H1 (cell line): Measurements from ENCODE around the gene RAB29. TPM values are rescaled to one million over a fixed set of nuclear protein-coding genes. Genes with fewer than 3 reads are reported as not detected.

Source experiments
- CTCF ChIA-PET: fragments of 300-600 bp; sonication (Branson Sonifier 250); formaldehyde crosslinking; loops from one replicate; lab custom pipeline; 2021; ENCODE audit not compliant: partially characterized antibody; lab: Charles Lee
- POLR2A ChIA-PET: fragments of 300-600 bp; sonication (Branson Sonifier 250); formaldehyde crosslinking; loops from one replicate; lab custom pipeline; 2021; ENCODE audit warnings: inconsistent platforms; ENCODE audit not compliant: partially characterized antibody; lab: Charles Lee
- DNase-seq, 2 experiments: peaks; one replicate each; pipeline versions ENCODE4 v3.0.0 to v3.0.0-alpha.2; 2010 to 2022; ENCODE audit warnings: low spot score in 2 of 2, low read depth in 1 of 2, mixed read lengths in 1 of 2
- FAIRE-seq: peaks from 2 replicates; lab custom pipeline; 2011; peaks lifted over from hg19 to GRCh38; lab: Jason Lieb, UNC
- H2AFZ ChIP-seq: 2 replicates; pipeline ENCODE4 v1.8.1; 2012; ENCODE audit warnings: low read length, inconsistent platforms
- H2AK5ac ChIP-seq: 2 replicates; pipeline ENCODE4 v1.6.1; 2013; ENCODE audit warnings: low read depth, low read length
- H2BK120ac ChIP-seq: replicated peaks from 2 replicates; pipeline ENCODE3; 2013; ENCODE audit warnings: low read depth, low read length, inconsistent platforms
- H2BK12ac ChIP-seq: 2 replicates; pipeline ENCODE4 v1.6.1; 2013; ENCODE audit warnings: low read depth, low read length
- H2BK15ac ChIP-seq: 2 replicates; pipeline ENCODE4 v1.6.1; 2013; ENCODE audit warnings: low read length
- H2BK20ac ChIP-seq: 2 replicates; pipeline ENCODE4 v1.6.1; 2013; ENCODE audit warnings: low read length
- H2BK5ac ChIP-seq: 2 replicates; pipeline ENCODE4 v1.6.1; 2013; ENCODE audit warnings: low read depth, low read length
- H3K14ac ChIP-seq: 2 replicates; pipeline ENCODE4 v1.6.1; 2013; ENCODE audit warnings: inconsistent platforms; ENCODE audit not compliant: insufficient read length
- H3K18ac ChIP-seq: 2 replicates; pipeline ENCODE4 v1.6.1; 2013; ENCODE audit warnings: low read length; ENCODE audit errors: extremely low read depth
- H3K23ac ChIP-seq: 2 replicates; pipeline ENCODE4 v1.6.1; 2013; ENCODE audit warnings: inconsistent platforms; ENCODE audit not compliant: insufficient read length
- H3K23me2 ChIP-seq: 2 replicates; pipeline ENCODE4 v1.6.1; 2013; ENCODE audit warnings: low read depth, low read length
- H3K27ac ChIP-seq: 2 replicates; pipeline ENCODE4 v1.6.1; 2011; ENCODE audit warnings: low read depth, low read length, inconsistent platforms
- H3K27me3 ChIP-seq, 4 experiments: replicated peaks in 1 of 4; 1 replicate in 1 of 4; 2 replicates in 3 of 4; pipeline versions ENCODE4 v1.6.1 to v1.8.1; 2011 to 2013; ENCODE audit warnings: low read length in 3 of 4, mild to moderate bottlenecking in 3 of 4, inconsistent platforms in 2 of 4, mixed read lengths in 2 of 4, moderate library complexity in 1 of 4; ENCODE audit not compliant: control insufficient read depth in 3 of 4, insufficient read depth in 3 of 4; ENCODE audit errors: extremely low read depth in 1 of 4
- H3K36me3 ChIP-seq, 4 experiments: 2 replicates each; pipeline versions ENCODE4 v1.6.1 to v1.8.1; 2011 to 2013; ENCODE audit warnings: mild to moderate bottlenecking in 4 of 4, low read length in 3 of 4, moderate library complexity in 2 of 4, control low read depth in 1 of 4, inconsistent platforms in 1 of 4; ENCODE audit not compliant: insufficient read depth in 4 of 4, control insufficient read depth in 2 of 4
- H3K4ac ChIP-seq: replicated peaks from 2 replicates; pipeline ENCODE3; 2013; ENCODE audit warnings: low read length, low read depth, mixed read lengths, inconsistent platforms; ENCODE audit not compliant: insufficient read length
- H3K4me1 ChIP-seq, 4 experiments: replicated peaks in 1 of 4; 1 replicate in 1 of 4; 2 replicates in 3 of 4; pipeline versions ENCODE4 v1.6.1 to v1.8.1; 2011 to 2013; ENCODE audit warnings: low read length in 3 of 4, inconsistent platforms in 2 of 4, mixed read lengths in 1 of 4; ENCODE audit not compliant: insufficient read depth in 4 of 4, control insufficient read depth in 3 of 4
- H3K4me2 ChIP-seq, 2 experiments: 2 replicates each; pipeline versions ENCODE4 v1.6.1 to v1.8.1; 2011 to 2013; ENCODE audit warnings: low read depth in 2 of 2, low read length in 2 of 2, control low read depth in 1 of 2, inconsistent platforms in 1 of 2, mild to moderate bottlenecking in 1 of 2; ENCODE audit not compliant: insufficient read depth in 1 of 2
- H3K4me3 ChIP-seq, 4 experiments: fragments of 200-600, 300-600 bp in 1 of 4; sonication (generic), shearing (Covaris generic), sonication (Bioruptor Twin) in 1 of 4; 2 replicates each; pipeline versions ENCODE4 v1.5.1 to v1.8.1; 2011 to 2016; ENCODE audit warnings: low read length in 4 of 4, low read depth in 3 of 4, control low read depth in 2 of 4, inconsistent platforms in 2 of 4, mild to moderate bottlenecking in 2 of 4, mixed read lengths in 1 of 4, moderate library complexity in 1 of 4; ENCODE audit not compliant: insufficient read depth in 2 of 4; ENCODE audit errors: extremely low read depth in 1 of 4
- H3K56ac ChIP-seq: replicated peaks from 2 replicates; pipeline ENCODE3; 2013; ENCODE audit warnings: low read depth, mild to moderate bottlenecking, mixed read lengths, low read length, inconsistent platforms; ENCODE audit not compliant: insufficient read length
- H3K79me1 ChIP-seq: 2 replicates; pipeline ENCODE4 v1.6.1; 2013; ENCODE audit warnings: low read depth, low read length, control low read depth
- H3K79me2 ChIP-seq, 2 experiments: 2 replicates each; pipeline versions ENCODE4 v1.6.1 to v1.8.1; 2012 to 2013; ENCODE audit warnings: low read length in 2 of 2, mild to moderate bottlenecking in 2 of 2, inconsistent platforms in 1 of 2; ENCODE audit not compliant: insufficient read depth in 2 of 2, control insufficient read depth in 1 of 2
- H3K9ac ChIP-seq, 4 experiments: replicated peaks in 1 of 4; 1 replicate in 1 of 4; 2 replicates in 3 of 4; pipeline versions ENCODE4 v1.6.1 to v1.8.1; 2011 to 2013; ENCODE audit warnings: low read depth in 3 of 4, low read length in 3 of 4, control low read depth in 2 of 4, mild to moderate bottlenecking in 2 of 4, moderate library complexity in 2 of 4, inconsistent platforms in 1 of 4; ENCODE audit errors: extremely low read depth in 1 of 4
- H3K9me3 ChIP-seq, 2 experiments: 2 replicates each; pipeline versions ENCODE4 v1.6.1 to v1.8.1; 2012 to 2013; ENCODE audit warnings: mild to moderate bottlenecking in 2 of 2, moderate library complexity in 2 of 2, control low read depth in 1 of 2, inconsistent platforms in 1 of 2, low read depth in 1 of 2, low read length in 1 of 2, mixed read lengths in 1 of 2; ENCODE audit not compliant: insufficient read depth in 2 of 2
- H4K20me1 ChIP-seq, 2 experiments: replicated peaks in 1 of 2; 2 replicates each; pipeline versions ENCODE3 to v1.8.1; 2011 to 2013; ENCODE audit warnings: inconsistent platforms in 2 of 2, low read length in 2 of 2, mild to moderate bottlenecking in 1 of 2; ENCODE audit not compliant: insufficient read depth in 2 of 2, control insufficient read depth in 1 of 2
- H4K5ac ChIP-seq: 2 replicates; pipeline ENCODE4 v1.6.1; 2013; ENCODE audit warnings: low read length, low read depth, mixed read lengths, inconsistent platforms; ENCODE audit not compliant: insufficient read length
- H4K8ac ChIP-seq: 2 replicates; pipeline ENCODE4 v1.8.0; 2013; ENCODE audit warnings: mild to moderate bottlenecking, moderate library complexity, low read length, inconsistent platforms; ENCODE audit not compliant: insufficient read depth; ENCODE audit errors: extremely low read depth
- H4K91ac ChIP-seq: replicated peaks from 2 replicates; pipeline ENCODE3; 2013; ENCODE audit warnings: low read length, mixed read lengths, inconsistent platforms; ENCODE audit not compliant: insufficient read length
- ASH2L ChIP-seq: fragments of 200-600, 300-600 bp; sonication (generic); IDR thresholded peaks from one replicate; pipeline ENCODE4 v1.7.1; 2017; ENCODE audit warnings: low read length
- JUN ChIP-seq: IDR thresholded peaks from 2 replicates; pipeline ENCODE4 v1.6.1; 2011; ENCODE audit warnings: low read depth, mild to moderate bottlenecking, improper control_type of control experiment, low read length
- PHF8 ChIP-seq: fragments of 200-600 bp; sonication (generic); conservative IDR thresholded peaks from 2 replicates; pipeline ENCODE4 v1.7.1; 2012; ENCODE audit warnings: low read depth, mild to moderate bottlenecking, inconsistent platforms, low read length, moderate library complexity
- POLR2A ChIP-seq, 2 experiments: IDR thresholded peaks; 1 replicate in 1 of 2; 2 replicates in 1 of 2; pipeline ENCODE4 v1.6.1; 2011; ENCODE audit warnings: low read depth in 2 of 2, low read length in 2 of 2, mild to moderate bottlenecking in 2 of 2; ENCODE audit errors: control extremely low read depth in 1 of 2
- POU5F1 ChIP-seq: IDR thresholded peaks from 2 replicates; pipeline ENCODE4 v1.6.1; 2011; ENCODE audit warnings: low read depth, mild to moderate bottlenecking, low read length, moderate library complexity
- RFX5 ChIP-seq: IDR thresholded peaks from 2 replicates; pipeline ENCODE4 v1.6.1; 2011; ENCODE audit warnings: low read depth, low read length, improper control_type of control experiment, borderline replicate concordance
- SIN3A ChIP-seq, 2 experiments: IDR thresholded peaks in 1 of 2; conservative IDR thresholded peaks in 1 of 2; 2 replicates each; pipeline ENCODE4 v1.6.1; 2011 to 2012; ENCODE audit warnings: low read length in 2 of 2, improper control_type of control experiment in 1 of 2, low read depth in 1 of 2, mild to moderate bottlenecking in 1 of 2
- SRF ChIP-seq: IDR thresholded peaks from 2 replicates; pipeline ENCODE4 v1.6.1; 2011; ENCODE audit warnings: mild to moderate bottlenecking, low read depth, low read length, moderate library complexity
- TEAD4 ChIP-seq: IDR thresholded peaks from 2 replicates; pipeline ENCODE4 v1.6.1; 2012; ENCODE audit warnings: low read depth, low read length, inconsistent platforms, mixed read lengths
- WGBS, 2 experiments: shearing (Covaris generic) in 1 of 2; methylation state at CpG; one replicate each; pipeline versions ENCODE4 v1.1.6 to v1.1.7; 2013 to 2015; ENCODE audit warnings: low lambda C conversion rate in 2 of 2, mixed read lengths in 2 of 2, inconsistent platforms in 1 of 2, low coverage in 1 of 2, missing lambda C conversion rate in 1 of 2; ENCODE audit not compliant: insufficient replicate concordance in 2 of 2, insufficient coverage in 1 of 2, insufficient read length in 1 of 2; ENCODE audit errors: extremely low coverage in 1 of 2, missing lambda C conversion rate in 1 of 2; 5-methylcytosine and 5-hydroxymethylcytosine counted together
- polyA plus RNA-seq, 7 experiments: library from polyadenylated mRNA; depleted of rRNA in 3 of 7; stranded (reverse) in 5 of 7; unstranded in 2 of 7; fragments of >200 nt in 5 of 7; fragments of 200-250 nt in 2 of 7; gene quantifications; 1 replicate in 5 of 7; 2 replicates in 1 of 7; 4 replicates in 1 of 7; pipeline versions ENCODE4 v1.2.1 to v1.2.3, GENCODE V29; 2011 to 2013; ENCODE audit warnings: missing spikeins in 2 of 7, mixed read lengths in 2 of 7
- total RNA-seq: library from RNA; stranded (reverse); fragmentation: NEBNext Ultra II Directional; extraction: Animal tissue kit (Norgen Biotek cat#: 25700); gene quantifications from 2 replicates; pipeline ENCODE4 v1.2.1, GENCODE V29; 2021

Gene RAB29
- total and polyA plus RNA-seq, 2 of the 8 experiments (the other 6 are each of a cell fraction or from before 2014, with no cell fraction given) = 10.1 to 17.3 TPM

DNA sequence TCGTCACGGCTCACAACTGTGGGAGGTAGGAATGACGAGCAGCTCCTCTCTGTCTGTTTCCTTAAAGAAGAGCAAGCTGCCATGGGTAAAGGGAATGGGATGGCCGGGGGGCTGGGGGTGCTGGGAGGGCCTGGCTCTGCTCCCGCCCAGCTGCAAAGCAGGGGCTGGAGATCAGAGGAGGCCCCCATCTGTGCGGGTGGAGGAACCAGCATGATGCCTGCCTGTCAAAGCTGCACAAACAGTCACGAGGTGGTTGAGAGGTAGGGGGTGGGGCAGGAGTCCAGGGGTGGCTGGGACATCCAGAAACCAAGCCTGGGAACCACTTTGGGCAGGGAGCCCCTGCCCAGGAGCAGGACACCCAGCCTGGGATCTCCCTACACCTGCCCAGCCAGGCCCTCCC, 25.1 kb upstream of the RAB29 start:
- WGBS, 2 experiments = 71% methylated on average over 6 of the region's 7 CpGs; no CpG with 5 or more reads in 1 of the 2 experiments

More for the DNA sequence above, 25.1 kb upstream of the RAB29 start:
- H4K20me1 ChIP-seq = peaks cover 0 to 5% of the 10 kb centered on the region in 2 experiments
- H2BK15ac ChIP-seq = no peak overlapping the region
- H2BK5ac ChIP-seq = no peak overlapping the region
- H3K79me1 ChIP-seq = peaks cover 3% of the 10 kb centered on the region
- no peak overlapping the region for H3K18ac ChIP-seq
- TF ChIP-seq TEAD4 = no peak
- no peak for TF ChIP-seq SIN3A (conservative IDR thresholded peaks at IDR 0.05 in 1 of 2, IDR thresholded peaks at IDR 0.05 in 1 of 2; ENCODE audit: low read depth in 1 of 2, low read length in 2 of 2)
- no peak for TF ChIP-seq SRF
- no peak for TF ChIP-seq POLR2A (IDR thresholded peaks at IDR 0.05; ENCODE audit: control extremely low read depth in 1 of 2, low read depth in 2 of 2, low read length in 2 of 2)
- TF ChIP-seq RFX5 = no peak
- no peak for TF ChIP-seq ASH2L
- no peak for TF ChIP-seq PHF8
- TF ChIP-seq POU5F1 = no peak
- no peak for TF ChIP-seq JUN
- H3K27me3 ChIP-seq = no peaks in the 10 kb centered on the region
- no peak overlapping the region for H2BK12ac ChIP-seq
- H3K4me1 ChIP-seq = peaks cover 0 to 3% (median 0%) of the 10 kb centered on the region in 4 experiments; a peak in 1 of 7 replicates
- no peak overlapping the region for H2AK5ac ChIP-seq
- no peak overlapping the region for H3K9ac ChIP-seq
- H3K79me2 ChIP-seq = peaks cover 0 to 5% of the 10 kb centered on the region in 2 experiments; a peak in 1 of 4 replicates
- H4K8ac ChIP-seq = no peak overlapping the region
- H3K27ac ChIP-seq = no peak overlapping the region
- H4K5ac ChIP-seq = no peak overlapping the region
- FAIRE-seq (no peak), DNase-seq (no peak)
- no peak overlapping the region for H3K14ac ChIP-seq
- H3K56ac ChIP-seq = no peak overlapping the region
- H3K36me3 ChIP-seq = peaks cover 6 to 37% (median 18%) of the 10 kb centered on the region in 4 experiments; a peak in 7 of 8 replicates
- H2BK20ac ChIP-seq = no peak overlapping the region
- no peak overlapping the region for H4K91ac ChIP-seq
- H2BK120ac ChIP-seq = no peak overlapping the region
- no peak overlapping the region for H3K4me3 ChIP-seq
- H3K23ac ChIP-seq = no peak overlapping the region
- CTCF ChIA-PET = interaction anchor here (1.0 to 1.6 kb wide), 5 partner anchors 9 to 176 kb away, joined by 3 to 9 read pairs (median 4); no protein-coding TSS in a partner anchor
- POLR2A ChIA-PET = interaction anchor here (0.6 to 1.8 kb wide), 3 partner anchors 10 to 58 kb away, joined by 3 to 6 read pairs (median 3); no protein-coding TSS in a partner anchor
- H3K4ac ChIP-seq = no peak overlapping the region
- H3K9me3 ChIP-seq = no peaks in the 10 kb centered on the region
- no peak overlapping the region for H3K4me2 ChIP-seq
- no peaks in the 10 kb centered on the region for H3K23me2 ChIP-seq
- no peak overlapping the region for H2AFZ ChIP-seq
